ENCODE results near the gene ANKRD63.
A peak's percentile ranks its signal among the peaks of the same experiment; 100 is the strongest.

Gene ANKRD63, protein sequence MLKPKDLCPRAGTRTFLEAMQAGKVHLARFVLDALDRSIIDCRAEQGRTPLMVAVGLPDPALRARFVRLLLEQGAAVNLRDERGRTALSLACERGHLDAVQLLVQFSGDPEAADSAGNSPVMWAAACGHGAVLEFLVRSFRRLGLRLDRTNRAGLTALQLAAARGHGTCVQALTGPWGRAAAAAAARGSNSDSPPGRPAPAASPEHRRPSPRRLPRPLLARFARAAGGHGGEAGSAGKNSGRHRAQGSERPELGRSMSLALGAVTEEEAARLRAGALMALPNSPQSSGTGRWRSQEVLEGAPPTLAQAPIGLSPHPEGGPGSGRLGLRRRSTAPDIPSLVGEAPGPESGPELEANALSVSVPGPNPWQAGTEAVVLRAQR

DNA sequence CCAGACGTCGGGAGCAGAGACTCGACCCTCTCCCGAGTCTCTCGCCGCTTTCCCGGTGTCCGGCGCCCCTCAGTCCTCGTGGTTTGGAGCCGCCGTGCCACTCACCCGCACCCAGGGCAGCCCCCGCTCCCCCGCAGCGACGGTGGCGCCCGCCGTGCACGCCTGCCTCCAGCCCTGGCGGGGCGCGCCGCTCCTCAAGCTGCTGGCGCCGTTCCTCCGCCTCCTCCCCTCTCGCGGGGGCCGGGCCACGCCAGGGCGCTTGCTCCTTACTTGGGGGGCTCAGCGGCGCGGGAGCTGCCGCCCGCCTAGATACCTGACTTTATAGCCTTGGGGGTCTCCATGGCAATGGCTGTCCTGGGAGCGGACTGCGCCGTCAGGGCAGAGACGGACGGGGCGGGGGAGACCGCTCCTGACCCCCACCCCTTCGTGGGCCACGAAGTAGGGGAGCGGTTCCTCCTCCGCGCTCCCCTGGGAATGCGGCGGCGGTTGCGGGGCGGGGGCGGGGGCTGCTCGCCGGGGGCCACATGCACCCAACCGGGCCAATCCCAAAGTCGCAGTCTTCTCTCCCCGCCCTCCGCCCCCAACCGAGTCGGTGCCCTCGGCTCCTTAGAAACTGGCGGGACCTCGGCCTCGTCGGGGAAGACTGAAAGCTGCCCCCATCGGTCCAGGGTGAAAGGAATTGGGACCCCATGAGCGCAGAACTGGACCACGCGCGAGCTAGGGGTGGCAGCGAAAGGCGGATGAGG lies at the start of gene ANKRD63:
TSS of gene ANKRD63 (minus strand) at position 196 of the 746 bp plus-strand sequence. CDS start 478 bp downstream, outside the sequence.
- peak within 1 kb of the TSS; percentile 43 for H3K4me3 ChIP-seq (ENCODE audit: low read depth, low read length)

DNA sequence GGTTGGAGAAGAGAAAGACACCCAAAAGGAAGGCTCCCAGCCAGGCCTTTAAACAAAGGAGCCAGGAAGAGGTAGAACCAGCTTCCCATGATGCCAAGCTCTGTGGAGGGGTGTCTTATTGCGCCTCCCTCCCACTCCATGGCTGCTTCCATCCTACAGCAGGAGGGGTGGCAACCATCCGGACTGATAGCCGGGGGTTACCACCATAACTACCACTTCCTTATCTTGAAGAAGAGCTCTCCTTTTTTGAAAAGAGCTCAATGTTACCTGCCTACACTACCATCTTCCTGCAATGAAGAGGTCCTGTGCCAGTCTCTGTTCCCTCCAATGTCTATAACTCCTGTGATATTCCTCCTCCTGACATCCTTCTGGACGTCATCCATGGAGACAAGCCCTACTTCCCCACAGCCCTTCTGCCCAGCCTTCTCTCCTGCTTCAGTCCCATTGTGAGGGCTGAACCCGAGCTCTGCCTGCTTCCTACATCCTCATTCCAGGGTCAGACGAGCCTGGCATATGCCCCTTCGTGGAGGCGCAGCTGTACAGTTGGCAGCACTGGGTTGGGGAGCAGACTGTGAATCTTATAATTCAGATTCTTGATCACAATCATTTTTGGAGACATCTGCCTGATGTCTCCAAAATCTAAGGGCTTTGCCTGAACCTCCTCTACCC lies 49.4 kb upstream of the ANKRD63 start:
- no peak overlapping the region for H3K4me3 ChIP-seq (ENCODE audit: low read depth, low read length)

DNA sequence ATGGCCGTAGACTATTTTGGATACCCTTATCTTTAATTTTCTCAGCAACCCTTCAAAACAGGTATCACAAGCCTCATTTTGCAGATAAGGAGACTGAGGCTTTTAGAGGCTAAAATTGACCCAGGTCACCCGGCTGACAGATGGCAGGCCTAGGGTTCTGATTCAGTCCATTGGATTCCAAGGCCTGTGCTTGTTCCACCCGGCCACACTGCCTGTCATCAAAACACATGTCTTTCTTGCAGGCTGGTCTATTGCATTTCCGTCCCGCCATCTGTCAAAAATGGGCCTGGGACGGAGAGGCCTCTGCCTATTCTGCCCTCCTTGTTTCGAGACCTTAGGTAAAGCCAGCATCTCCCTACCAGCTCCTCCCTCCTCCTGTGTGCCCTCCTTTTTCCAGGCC lies 48.8 kb upstream of the ANKRD63 start:
- no peak overlapping the region for H3K4me3 ChIP-seq (ENCODE audit: low read depth, low read length)

DNA sequence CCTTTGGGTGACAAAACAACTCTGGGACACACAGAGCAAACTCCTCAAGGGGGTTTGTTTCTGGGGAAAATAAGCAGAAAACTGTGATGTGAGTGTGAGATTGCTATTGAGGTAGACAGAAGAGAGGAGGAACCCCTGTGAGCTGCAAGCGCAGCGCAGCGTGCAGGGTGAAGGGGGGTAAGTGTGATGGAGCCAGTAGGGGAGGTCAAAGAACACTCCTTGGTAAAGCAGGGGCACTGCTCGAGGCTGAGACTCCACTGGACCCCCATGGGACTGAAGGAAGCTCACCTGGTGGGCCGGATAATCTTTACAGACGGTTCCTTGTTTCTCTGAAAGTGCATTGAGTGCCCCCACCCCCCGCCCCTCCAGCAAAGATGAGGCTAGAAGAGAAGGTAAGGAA lies 48.2 kb upstream of the ANKRD63 start:
- no peak overlapping the region for H3K4me3 ChIP-seq (ENCODE audit: low read depth, low read length)

DNA sequence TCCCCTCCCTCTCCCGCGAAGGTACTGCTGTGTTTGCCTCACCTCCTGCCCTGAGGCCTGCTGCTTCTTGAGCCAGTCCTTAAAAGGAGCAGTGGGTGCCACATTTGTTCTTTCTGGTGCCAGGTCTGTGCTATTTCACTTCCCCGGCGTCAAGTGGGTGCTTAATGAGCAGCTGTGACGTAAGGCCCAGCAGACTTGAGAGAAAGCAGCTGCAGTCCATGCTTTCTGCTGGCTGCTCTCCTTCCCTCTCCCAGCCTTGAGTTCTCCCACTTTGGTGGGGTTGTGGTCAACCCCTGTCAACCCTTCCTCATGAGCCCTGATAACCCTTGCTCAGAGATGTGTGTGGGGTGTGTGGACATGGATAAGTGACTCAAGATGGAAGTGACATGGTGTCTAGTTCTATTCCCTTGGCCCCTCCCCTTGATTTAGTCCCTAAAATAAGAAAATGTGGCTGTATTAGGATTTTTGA lies 47.5 kb upstream of the ANKRD63 start:
- H3K4me3 ChIP-seq (ENCODE audit: low read depth, low read length): no peak overlapping the region

DNA sequence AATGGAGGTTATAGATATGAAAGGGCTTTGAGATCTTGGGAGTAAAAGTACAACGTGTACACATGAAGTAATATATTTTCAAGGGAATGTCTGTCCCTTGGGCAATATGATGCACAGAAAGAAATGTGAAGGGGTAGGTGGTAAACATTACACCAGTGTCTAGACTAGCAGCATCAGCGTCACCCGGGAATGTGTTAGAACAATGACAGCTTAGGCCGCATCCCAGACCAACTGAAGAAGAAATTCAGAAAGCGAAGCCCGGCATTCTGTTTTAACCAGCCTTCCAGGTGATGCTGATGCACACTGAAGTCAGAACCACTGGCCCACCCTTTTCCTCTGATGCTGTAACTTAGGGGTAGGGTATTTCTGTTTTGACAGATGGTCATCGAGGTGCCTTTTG lies 46.9 kb upstream of the ANKRD63 start:
- no peak overlapping the region for H3K4me3 ChIP-seq (ENCODE audit: low read depth, low read length)

DNA sequence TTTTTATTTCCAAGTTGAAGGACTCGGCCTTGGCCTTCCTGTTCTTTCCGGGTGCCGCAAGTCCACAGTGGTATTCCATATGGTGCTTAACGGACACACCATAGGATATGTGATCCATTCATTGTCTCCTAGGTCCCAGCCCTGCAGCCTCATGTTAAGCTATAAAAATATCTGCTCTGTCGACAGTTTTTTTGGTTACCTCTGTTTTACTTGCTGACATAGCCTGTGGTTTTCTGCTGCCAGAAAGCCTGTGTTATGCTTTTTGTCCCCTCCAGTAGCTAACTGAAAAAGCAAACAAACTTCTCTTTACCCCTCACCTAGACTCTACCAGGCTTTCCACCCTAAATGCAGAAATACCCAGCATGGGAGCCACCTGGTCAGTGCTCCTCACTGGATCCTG lies 45.9 kb upstream of the ANKRD63 start:
- H3K4me3 ChIP-seq (ENCODE audit: low read depth, low read length): no peak overlapping the region

DNA sequence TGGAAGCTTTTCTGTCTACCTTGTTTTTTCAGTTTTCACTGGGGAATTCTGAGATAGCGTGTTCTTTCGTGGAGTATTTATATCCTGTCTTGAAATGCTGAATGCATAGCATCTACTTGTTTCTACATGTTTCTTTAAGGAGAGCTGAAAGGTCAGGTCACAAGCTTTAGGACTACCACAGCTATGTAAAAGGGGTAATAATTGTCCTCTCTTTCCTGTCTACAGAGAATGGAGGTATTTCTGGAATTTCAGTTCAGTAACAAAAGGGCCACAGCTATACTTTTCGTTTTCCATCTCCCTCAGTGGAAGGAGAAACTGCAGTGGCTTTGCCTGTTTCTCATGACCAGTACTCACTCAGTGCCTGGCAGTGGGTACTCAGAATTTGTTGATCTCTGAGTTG lies 45.3 kb upstream of the ANKRD63 start:
- H3K4me3 ChIP-seq (ENCODE audit: low read depth, low read length): no peak overlapping the region

DNA sequence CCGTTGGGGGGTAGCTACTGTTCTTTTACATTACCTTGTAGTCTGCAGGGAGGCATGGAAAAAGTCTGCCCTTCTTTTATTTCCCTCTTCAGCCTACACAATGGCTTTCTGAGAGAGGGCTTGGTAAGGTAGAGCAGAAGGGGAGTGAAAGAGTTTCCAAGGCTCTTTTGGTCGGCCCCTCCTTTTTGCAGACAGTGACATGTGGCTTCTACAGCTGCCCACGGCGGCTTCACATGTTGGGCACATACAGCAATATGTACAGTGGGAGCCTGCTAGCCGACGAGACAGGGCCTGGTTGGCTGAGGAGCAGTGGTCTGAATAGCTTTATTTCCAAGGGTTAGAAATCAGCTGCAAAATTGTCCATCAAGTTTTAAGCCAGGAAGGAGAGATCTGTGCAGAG lies 44.6 kb upstream of the ANKRD63 start:
- no peak overlapping the region for H3K4me3 ChIP-seq (ENCODE audit: low read depth, low read length)

DNA sequence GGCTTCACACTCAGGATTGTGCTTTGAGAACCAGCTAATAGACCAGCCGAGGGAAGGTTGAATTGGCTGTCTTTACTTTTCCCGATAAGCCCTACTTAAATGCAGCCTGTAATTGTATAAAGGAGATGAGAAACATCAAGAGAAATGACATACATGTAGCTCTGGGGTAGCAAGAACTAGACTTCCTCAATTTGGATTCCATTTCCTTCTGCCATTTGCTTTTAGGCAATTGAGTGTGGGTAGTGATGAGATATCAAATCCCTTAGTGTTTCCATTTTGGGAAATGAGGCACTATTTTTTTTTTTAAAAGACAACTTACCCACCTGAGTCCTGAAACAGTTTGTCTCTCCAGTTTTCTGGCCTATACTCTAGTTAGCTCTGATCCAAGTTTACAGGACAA lies 42.8 kb upstream of the ANKRD63 start:
- no peak overlapping the region for H3K4me3 ChIP-seq (ENCODE audit: low read depth, low read length)

DNA sequence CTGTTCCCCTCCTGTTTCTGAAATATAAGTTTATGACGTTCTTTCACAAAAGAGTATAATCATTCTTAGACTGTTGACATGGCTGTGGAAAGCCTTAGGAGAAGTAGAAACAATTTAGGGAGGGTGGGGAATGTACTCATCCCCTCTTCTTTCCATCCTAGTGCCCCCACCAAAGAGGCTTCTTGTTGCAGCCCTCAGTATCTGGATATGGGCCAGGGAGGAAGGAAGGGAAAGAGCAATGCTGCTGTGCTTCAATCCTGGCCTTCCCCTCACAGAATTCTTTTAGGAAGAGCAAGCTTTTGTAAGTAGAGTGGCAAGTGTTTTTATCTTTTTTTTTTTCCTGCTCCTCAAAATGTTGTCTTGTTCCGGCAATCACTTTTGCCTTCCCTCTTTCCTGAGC lies 42.3 kb upstream of the ANKRD63 start:
- H3K4me3 ChIP-seq (ENCODE audit: low read depth, low read length): no peak overlapping the region

DNA sequence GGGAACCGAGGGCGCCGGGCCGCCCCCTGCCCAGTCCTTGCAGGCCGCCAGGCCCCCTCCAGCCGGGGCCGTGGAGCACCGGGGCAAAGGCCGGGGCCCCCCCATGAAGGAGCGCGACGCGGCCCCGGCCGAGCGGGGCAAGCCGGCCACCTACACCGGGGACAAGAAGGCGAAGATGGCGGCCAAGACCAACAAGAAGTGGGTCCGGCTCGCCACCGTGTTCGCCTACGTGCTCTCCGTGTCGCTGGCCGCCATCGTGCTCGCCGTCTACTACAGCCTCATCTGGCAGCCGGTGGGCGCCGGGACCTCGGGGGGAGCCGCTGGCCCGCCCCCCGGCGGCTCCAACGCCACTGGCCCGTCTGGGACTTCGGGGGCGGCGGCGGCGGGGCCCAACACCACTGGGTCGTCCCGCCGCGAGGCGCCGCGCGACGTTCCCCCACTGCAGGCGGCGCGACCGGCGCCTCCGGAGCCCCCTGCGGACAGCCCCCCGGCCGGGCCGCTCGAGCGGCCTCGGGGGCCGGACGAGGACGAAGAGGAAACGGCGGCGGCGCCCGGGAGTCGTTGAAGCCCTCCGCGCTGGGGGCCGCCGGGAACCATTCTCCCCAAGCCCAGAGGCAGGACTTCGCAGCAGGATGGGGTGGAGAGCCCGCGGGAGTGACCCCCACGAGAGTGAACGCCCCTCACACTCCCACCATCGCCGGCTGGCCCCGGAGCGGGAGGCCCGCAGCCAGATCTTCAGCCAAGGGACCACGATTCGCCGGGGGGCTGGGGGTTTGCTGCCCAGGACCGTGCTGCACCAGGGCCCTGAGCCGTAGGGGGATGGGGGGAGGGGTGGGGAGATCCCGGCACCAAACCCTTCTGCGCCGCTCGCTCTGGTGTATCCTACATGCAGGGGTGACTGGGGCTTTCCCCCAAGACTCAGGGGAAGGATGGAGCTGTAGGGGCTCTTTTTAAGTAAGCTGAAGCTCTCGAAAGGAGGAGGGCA lies 41.4 kb upstream of the ANKRD63 start:
- H3K4me3 ChIP-seq (ENCODE audit: low read depth, low read length): peak overlapping the region; percentile 53

DNA sequence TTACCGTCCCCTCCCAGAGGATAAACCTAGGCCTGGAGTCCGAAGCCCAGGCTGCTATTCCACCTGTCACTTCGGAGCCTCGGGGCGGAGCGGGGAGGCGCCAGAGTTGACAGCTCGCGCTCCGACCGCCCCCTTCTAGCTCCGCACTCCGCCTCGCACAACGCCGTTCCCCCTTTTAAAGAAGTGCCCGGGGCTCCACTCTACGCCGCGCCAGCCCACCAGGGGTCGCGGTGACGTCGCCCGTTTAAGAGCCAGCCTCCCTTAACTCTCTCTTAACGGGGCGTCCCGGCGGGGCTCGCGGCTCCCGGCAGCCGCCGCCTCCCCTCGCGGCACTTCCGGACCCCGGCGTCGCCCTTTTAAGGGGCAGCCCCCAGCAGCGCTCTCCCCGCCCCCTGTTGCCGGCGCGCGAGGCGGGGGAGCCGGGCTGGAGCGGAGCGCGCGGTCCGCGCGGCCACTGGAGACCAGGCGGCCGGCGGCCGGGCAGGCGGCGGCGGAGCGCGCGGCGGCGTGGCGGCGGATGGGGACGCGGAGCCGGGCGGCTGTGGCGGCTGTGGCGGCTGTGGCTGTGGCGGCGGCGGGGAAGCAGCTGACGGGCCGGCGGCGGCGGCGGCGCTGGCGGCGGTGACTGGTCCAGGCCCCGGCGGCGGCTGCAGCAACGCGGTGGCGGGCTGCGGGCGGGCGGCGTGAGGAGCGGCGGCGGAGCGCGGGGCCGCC lies 40.5 kb upstream of the ANKRD63 start, which contains the start of gene INAFM2:
TSS of gene INAFM2 (plus strand) at position 454 of the 714 bp plus-strand sequence. CDS start 364 bp downstream, outside the sequence.
- H3K4me3 ChIP-seq (ENCODE audit: low read depth, low read length): peak within 1 kb of the TSS; percentile 53

DNA sequence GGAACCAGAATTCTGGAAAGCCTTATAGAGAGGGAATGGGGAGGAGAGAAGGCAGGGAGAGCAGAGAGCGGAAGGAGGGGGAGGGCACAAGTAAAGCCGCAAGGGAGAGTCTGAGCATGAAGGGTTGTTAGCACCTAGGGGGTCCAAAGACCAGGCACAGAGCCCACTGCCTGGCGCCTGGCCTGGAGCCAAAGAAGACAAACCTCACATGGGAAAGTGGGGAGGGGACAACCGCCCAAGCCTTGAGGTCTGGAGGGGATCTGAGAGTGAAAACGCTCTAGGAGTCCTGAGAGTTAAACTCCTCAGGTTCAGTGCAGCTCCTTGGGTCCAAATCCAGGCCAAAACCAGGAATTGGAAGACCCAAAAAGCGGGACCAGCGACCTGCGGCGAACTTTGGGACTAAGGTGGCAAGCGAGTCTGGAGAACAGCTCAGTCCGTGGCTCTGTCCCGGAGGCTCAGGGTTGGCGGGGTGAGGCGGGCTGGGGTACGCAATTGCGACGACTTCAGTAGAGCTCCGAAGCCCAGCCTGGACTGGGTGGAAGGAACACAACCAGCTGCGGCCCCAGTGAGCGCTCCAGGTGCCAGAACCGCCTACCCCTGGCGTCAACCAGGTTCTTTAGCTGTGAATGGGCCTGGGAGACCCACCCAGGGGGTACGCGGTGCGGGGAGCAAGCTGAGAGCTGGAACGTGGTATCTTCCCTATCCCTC lies 39.8 kb upstream of the ANKRD63 start:
- peak overlapping the region; percentile 17 for H3K4me3 ChIP-seq (ENCODE audit: low read depth, low read length)

DNA sequence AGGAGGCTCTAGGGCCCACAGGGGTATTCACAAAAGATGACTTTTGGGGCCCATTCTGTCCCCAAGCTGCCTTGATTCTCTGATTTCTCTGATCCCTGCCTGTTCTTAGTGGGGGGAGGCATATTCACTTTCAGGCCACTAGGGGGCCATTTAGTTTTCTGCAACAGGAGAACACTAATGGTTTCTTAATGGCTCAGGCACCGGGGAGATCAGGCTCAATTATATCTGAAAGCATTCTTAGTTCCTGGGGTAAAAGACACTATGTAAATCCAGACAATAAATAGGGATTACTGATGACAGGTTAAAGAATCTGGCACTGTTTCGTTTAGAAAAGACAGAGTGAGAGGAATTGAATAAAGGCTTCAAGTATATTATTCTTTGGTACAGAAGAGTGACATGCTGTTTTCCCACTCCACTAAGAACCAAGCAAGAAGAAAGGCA lies 38.1 kb upstream of the ANKRD63 start:
- H3K4me3 ChIP-seq (ENCODE audit: low read depth, low read length): no peak overlapping the region

DNA sequence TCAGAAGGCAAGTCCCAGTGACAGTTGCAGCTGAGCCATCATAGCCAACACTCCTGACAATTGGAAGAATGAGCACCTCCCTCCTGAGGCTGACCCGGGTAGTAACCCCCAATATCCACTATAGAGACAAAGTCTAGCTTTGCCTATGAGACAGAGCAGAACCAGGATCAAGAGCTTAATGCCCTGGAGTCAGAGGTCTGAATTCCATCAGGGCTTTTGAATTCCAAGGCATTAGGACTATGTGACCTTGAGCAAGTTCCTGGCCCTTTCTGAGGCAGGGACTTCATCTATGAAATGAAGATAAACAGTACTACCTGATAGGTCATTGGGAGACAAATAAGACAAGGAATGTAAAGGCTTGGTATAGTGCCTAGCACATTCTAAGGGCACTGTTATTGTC lies 37.5 kb upstream of the ANKRD63 start:
- H3K4me3 ChIP-seq (ENCODE audit: low read depth, low read length): no peak overlapping the region

DNA sequence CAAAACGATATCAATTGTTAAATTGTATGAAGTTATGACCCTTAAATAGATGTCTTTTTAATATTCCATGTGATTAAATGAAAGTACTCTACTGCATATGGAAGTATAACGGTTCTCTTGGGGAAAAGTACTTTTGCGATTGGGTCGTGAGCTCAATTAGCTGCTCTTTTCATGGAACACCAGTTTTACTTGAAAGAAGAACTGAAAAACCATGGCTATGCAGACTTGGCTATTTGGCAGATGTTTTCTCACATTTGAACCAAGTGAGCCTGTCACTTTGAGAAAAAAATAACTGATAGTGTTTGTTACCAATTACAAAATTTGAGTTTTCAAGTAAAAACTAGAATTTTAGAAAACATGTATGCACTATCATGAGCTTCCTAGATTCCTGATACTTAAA lies 34.7 kb upstream of the ANKRD63 start:
- H3K4me3 ChIP-seq (ENCODE audit: low read depth, low read length): no peak overlapping the region

DNA sequence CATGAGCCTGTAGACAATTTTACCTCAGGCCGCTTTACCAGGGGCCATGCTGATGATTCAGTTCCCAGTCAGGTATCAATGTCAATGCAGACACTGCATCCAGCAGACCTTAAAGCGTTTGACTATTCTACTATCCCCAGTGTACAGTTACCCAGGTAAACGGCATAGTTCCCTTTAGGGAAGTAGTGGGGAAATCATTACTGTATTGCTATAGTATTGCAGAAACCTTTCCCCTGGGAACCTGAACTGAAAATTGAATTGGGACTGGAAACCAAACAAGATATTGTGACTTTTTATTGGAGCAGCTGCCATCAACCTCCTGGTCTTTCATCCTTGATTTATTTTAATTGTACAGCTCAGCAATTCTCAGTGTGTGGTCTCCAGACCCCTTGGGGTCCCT lies 34.1 kb upstream of the ANKRD63 start:
- no peak overlapping the region for H3K4me3 ChIP-seq (ENCODE audit: low read depth, low read length)

DNA sequence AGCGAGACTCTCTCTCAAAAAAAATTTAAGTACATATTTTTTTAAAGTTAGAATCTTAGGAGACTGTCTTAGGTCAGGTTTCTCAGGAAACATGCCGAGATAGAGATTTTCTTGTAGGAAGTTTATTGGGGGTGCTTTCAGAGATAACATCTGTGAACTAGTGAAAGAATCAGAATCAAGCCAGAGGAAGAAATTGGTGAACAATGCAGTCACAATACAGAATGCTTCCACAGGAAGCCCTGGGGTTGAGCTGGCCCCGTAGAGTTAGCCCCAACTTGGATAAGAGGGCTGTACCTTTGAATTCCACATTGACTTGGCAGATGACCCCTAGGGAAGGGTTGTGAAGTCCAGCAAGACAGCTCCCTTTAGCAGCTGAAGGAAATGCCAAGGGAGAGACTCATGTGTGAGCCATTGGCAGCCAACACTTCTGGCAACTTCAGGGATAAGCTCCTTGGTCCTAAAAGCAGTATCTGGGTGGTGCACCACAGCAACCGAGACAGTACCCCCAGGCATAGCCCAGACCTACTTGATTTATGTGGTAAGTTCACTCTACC lies 31.9 kb upstream of the ANKRD63 start:
- no peak overlapping the region for H3K4me3 ChIP-seq (ENCODE audit: low read depth, low read length)

Measured in iPS-11a (cell line).